GM12875 (cell line): ENCODE measurements around the gene FBXL7.

ENCODE experiments used
- H3K4me3 ChIP-seq: one replicate; pipeline ENCODE4 v1.5.1; 2011; ENCODE audit warnings: low read depth, low read length, control low read depth
- TF ChIP-seq, protein P1 (sequence below): IDR thresholded peaks from 2 replicates; pipeline ENCODE4 v1.5.1; 2011; ENCODE audit warnings: low read depth, mild to moderate bottlenecking, control low read depth, inconsistent platforms, low read length, moderate library complexity, borderline replicate concordance; ENCODE audit not compliant: insufficient read depth

The FBXL7 gene

DNA sequence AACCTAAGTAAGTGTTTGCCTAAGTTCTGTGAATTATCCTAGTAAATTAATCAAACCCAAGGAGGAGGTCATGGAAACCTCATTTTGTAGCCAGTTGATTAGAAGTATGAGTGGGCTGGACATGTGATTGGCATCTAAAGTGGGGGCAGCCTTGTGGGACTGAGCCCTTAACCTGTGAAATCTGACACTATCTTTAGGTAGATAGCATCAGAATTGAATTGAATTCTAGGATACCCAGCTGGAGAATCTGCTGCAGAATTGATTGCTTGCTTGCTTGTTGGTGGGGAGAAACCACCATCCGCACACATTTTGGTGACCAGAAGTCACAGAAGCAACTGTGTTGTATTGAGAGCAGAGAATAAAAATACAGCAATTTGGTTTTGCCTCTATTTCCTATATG lies 97.0 kb downstream of the FBXL7 start:
- TF ChIP-seq, protein P1, sequence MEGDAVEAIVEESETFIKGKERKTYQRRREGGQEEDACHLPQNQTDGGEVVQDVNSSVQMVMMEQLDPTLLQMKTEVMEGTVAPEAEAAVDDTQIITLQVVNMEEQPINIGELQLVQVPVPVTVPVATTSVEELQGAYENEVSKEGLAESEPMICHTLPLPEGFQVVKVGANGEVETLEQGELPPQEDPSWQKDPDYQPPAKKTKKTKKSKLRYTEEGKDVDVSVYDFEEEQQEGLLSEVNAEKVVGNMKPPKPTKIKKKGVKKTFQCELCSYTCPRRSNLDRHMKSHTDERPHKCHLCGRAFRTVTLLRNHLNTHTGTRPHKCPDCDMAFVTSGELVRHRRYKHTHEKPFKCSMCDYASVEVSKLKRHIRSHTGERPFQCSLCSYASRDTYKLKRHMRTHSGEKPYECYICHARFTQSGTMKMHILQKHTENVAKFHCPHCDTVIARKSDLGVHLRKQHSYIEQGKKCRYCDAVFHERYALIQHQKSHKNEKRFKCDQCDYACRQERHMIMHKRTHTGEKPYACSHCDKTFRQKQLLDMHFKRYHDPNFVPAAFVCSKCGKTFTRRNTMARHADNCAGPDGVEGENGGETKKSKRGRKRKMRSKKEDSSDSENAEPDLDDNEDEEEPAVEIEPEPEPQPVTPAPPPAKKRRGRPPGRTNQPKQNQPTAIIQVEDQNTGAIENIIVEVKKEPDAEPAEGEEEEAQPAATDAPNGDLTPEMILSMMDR = no peak
- no peak overlapping the region for H3K4me3 ChIP-seq

DNA sequence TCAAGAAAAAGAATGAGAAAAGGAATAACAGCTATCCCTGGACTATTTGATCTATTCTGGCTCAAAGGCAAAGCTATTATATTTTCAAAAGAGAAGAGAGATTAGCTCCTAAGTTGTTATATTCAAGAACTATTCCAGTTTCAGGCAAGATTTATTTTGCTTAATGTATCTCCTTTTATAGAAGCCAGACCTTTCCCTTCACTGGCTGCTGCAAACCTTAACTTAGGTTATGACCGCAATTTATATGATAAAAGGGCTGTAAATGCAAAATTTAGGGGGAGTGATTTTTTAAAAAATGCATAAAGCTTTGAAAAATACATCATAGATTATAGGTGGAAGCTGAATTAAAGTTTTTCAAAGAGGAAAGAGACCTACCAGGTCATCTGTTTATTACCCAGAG lies 97.8 kb downstream of the FBXL7 start:
- no peak overlapping the region for H3K4me3 ChIP-seq
- TF ChIP-seq, protein P1 = no peak

DNA sequence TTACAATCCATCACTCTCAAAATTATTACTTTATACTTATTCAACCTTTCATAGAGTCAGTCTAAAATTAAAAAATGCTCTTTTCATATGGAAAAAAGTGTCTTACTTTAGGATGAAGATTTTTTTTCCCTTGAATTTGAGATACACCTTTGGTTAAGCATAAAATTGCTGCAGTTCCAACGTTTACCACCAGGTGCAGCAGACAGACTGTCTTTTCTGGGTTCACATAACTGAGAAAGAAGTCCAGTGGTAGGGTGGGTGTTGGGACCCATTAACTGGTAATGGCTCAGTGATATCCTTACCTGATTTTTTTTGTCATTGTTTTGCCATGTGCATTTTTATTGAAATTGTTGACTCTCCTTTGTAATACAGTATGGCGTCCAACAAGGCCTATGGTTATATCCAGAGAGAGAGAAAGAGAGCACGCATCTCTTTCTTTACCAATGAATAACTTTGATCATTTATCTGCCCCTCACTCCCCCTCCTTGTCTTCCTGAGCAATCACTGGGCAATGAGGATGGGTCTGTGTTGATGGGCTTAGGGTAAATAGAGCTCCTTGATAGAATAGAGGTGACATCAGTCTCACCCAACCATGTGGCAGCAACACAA lies 98.4 kb downstream of the FBXL7 start:
- H3K4me3 ChIP-seq = no peak overlapping the region
- TF ChIP-seq, protein P1 = peak; percentile 59

DNA sequence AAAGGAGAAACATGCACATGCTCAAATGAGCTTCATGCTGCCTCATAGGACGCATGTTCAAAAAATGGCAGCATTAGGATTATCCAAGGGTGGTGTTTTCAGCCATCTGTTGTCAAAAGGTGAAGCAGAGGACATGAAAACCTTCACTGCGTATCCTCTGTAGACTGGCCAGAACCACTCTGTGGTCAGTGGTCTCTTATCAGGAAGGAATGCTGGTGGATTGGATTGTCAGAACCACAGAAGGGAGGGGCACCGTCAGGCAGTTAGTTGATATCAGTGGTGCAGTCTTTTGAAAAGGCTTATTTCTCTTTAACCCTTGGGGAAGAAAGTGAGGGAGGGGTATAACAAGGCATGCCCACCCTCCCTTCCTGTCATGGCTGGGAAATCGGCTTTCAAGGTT lies 100.1 kb downstream of the FBXL7 start:
- H3K4me3 ChIP-seq = no peak overlapping the region
- TF ChIP-seq, protein P1 = no peak

DNA sequence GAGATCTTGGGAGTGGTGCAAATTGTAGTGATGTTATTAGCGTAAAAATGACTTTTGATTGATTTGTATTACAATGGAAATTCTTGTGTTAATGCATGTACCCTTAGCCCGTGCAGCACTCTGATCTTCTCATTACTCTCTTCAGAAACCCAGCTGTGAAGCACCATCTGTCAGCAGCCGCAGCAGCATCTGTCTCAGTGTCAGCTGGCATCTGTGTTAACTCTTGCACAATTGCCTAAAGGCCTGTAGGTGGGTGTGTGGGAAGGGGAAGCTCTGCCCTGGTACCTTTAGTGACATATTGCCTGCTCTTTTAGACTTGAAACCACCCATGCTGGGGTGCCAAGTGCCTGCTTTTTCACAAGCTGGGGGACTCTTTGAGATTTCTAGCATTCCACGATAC lies 101.3 kb downstream of the FBXL7 start:
- H3K4me3 ChIP-seq = no peak overlapping the region
- TF ChIP-seq, protein P1 = no peak

DNA sequence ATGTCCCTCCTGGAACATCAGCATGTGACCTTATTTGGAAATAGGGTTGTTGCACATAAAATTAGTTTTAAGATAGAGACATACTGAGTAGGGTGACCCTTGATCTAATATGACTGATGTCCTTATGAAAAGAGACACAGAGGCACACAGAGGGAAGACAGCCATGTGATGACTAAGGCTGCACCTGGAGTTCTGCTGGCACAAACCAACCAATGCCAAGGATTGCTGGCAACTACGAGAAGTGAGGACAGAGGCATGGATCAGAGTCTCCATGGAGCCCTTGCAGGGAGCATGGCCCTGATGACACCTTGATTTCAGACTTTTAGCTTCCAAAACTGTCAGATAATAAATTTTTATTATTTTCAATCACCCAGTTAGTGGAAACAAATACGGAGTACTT lies 101.9 kb downstream of the FBXL7 start:
- TF ChIP-seq, protein P1 = no peak
- H3K4me3 ChIP-seq = no peak overlapping the region

DNA sequence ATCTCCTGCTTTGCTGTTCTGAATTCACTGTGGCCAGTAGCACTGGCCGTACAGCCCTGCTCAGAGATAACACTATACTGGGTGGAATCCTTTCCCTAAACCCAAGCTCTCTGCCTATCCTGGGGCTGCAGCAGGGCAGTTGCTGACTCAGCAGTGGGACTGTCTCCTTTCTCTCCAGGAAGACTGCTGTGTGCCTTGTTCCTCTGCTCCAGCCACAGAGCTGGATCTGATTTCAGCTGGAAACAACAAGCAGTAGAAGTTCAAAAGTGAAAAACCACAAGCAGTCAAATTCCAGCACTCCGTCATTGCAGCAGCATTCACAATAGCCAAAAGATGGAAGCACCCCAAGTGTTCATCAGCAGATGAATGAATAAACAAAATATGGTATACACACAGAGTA lies 105.0 kb downstream of the FBXL7 start:
- H3K4me3 ChIP-seq = no peak overlapping the region
- TF ChIP-seq, protein P1 = no peak
